ENCODE results near the gene KCNMA1.

Gene KCNMA1

GRCh38 chr10:77634939-77635338, 2.7 kb downstream of the KCNMA1 start:
- no peak for DNase-seq (ENCODE audit: low spot score)

- DNase-seq (ENCODE audit: low spot score): no peak
Measured at GRCh38 chr10:77633376-77633775, 4.2 kb downstream of the KCNMA1 start.

GRCh38 chr10:77631241-77631640, 6.4 kb downstream of the KCNMA1 start:
- no peak for DNase-seq (ENCODE audit: low spot score)

- no peak for DNase-seq (ENCODE audit: low spot score)
Measured at GRCh38 chr10:77630507-77630848, 7.1 kb downstream of the KCNMA1 start.

- peak; percentile 39 for DNase-seq (ENCODE audit: low spot score)
Measured at GRCh38 chr10:77629775-77630506, 7.7 kb downstream of the KCNMA1 start.

GRCh38 chr10:77628906-77629730, 8.5 kb downstream of the KCNMA1 start:
- no peak for DNase-seq (ENCODE audit: low spot score)

- DNase-seq (ENCODE audit: low spot score): peak; percentile 67
Measured at GRCh38 chr10:77626266-77626935, 11.2 kb downstream of the KCNMA1 start.

- DNase-seq (ENCODE audit: low spot score): no peak
Measured at GRCh38 chr10:77625379-77625778, 12.2 kb downstream of the KCNMA1 start.

- no peak for DNase-seq (ENCODE audit: low spot score)
Measured at GRCh38 chr10:77622889-77623291, 14.7 kb downstream of the KCNMA1 start.

- no peak for DNase-seq (ENCODE audit: low spot score)
Measured at GRCh38 chr10:77620731-77621130, 16.9 kb downstream of the KCNMA1 start.

GRCh38 chr10:77619964-77620703, 17.5 kb downstream of the KCNMA1 start:
- no peak for DNase-seq (ENCODE audit: low spot score)

- no peak for DNase-seq (ENCODE audit: low spot score)
Measured at GRCh38 chr10:77618117-77618516, 19.5 kb downstream of the KCNMA1 start.

- no peak for DNase-seq (ENCODE audit: low spot score)
Measured at GRCh38 chr10:77616766-77617165, 20.8 kb downstream of the KCNMA1 start.

- no peak for DNase-seq (ENCODE audit: low spot score)
Measured at GRCh38 chr10:77614778-77615625, 22.6 kb downstream of the KCNMA1 start.

- DNase-seq (ENCODE audit: low spot score): no peak
Measured at GRCh38 chr10:77613476-77614130, 24.0 kb downstream of the KCNMA1 start.

GRCh38 chr10:77611670-77612069, 25.9 kb downstream of the KCNMA1 start:
- DNase-seq (ENCODE audit: low spot score): no peak

- DNase-seq (ENCODE audit: low spot score): no peak
Measured at GRCh38 chr10:77611221-77611620, 26.4 kb downstream of the KCNMA1 start.

- no peak for DNase-seq (ENCODE audit: low spot score)
Measured at GRCh38 chr10:77609781-77610272, 27.8 kb downstream of the KCNMA1 start.

GRCh38 chr10:77608281-77608680, 29.3 kb downstream of the KCNMA1 start:
- no peak for DNase-seq (ENCODE audit: low spot score)

- no peak for DNase-seq (ENCODE audit: low spot score)
Measured at GRCh38 chr10:77606751-77607150, 30.9 kb downstream of the KCNMA1 start.

GRCh38 chr10:77605466-77605865, 32.1 kb downstream of the KCNMA1 start:
- DNase-seq (ENCODE audit: low spot score): peak; percentile 52

Measured in GM03348 (cell line).